ENCODE results near the gene ANK3.

ANK3 gene

GRCh38 chr10:60208676-60209269, 180.9 kb downstream of the ANK3 start:
- peak; percentile 16 for DNase-seq

DNA sequence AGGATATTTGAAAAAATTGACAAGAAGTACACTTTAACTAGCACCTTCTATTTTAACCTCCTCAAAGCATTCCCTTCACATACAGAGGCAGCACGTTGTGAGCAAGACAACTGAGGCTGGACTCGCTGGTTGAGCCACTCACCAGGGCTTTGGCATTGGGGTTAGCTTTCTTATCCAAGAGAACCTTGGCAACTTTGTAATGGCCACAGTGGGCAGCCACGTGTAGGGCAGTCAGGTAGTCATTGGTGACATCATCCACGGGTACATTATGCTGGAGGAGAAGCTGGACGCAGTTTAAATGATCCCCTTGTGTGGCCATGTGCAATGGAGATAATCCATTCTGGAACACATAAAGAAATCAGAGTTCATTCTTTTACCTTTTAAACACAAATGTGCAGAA, 181.8 kb downstream of the ANK3 start:
- no peak for DNase-seq

DNA sequence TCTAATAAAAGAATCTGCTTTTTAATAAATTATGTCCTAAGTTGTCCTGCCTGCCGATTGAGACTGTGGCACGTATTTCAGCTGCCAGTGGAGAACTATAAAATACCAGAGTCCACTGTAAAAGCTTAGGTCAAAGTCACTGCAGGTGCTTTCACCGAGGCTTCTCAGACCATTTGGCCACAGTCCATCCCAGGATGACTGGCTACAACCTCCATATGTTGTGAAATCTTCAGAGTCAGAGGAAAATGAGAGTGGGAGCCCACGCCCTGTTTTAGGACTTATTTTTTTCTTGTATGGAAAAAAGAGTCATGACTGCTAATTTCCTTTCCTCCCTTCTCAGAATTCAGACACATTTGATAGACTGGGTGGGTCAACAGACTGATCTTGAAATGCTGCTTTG, 182.9 kb downstream of the ANK3 start:
- no peak for DNase-seq

DNA sequence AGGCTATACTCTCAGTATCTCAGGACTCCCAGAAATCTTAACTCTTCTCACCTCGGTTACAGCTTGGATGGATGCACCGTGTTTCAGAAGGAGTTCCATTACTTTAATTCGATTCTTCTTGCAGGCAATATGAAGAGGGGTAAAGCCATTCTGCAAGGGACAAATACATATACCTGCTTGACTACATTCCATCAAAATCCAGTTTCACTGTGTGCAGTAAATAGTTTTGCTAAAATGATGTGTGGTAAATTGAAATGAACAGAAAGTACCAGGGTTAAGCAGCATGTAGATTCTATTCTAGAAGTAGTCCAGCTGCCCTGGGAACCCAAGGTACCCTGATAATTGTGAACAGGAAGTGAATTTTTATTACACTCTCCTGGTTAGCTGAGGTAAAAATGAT, 183.9 kb downstream of the ANK3 start:
- no peak for DNase-seq

DNA sequence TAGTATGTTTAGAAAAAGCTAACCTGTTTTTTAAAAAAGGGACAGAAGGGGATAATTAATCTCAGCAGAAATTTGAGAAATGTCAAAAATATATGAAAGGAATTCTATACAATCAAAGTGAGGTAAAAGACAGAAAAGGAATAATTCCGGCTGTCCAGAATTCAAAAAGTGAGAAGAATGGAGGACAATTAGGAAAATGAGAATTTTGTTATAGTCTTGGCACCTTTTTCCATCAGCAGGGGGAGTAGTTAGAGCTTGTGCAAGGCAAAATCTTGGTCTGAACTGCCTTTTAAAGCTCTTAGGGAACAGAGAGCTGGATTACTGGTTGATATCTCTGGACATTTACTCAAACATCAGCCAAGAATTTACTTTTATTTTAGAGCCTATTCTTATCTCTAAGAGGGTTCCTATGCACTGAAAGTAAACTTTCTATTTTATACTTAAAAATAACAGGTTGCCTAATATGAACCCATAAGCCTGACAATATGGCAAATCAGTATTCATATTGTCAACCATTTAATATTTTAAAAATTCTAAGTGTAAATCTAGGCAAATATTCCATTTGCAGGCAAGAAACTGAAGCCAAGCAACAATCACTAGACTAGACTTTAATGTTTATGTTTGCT, 185.6 kb downstream of the ANK3 start:
- no peak for DNase-seq

DNA sequence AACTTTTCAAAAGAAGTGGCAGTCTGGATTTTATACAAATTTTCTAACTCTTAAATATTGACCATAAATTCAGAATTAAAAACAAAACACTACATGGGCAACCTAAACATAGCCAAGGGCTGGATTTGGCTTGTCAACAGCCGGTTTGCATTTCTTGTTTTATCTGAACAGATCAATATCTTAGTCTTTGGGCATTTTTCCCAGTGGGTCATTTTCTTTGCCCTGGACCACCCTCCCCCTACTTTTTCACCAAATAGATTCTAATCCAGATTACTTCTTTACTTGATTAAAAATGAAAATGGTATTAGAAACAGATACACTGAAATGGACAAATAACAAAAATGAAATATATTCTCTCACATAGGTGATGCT, 189.0 kb downstream of the ANK3 start:
- DNase-seq: no peak

DNA sequence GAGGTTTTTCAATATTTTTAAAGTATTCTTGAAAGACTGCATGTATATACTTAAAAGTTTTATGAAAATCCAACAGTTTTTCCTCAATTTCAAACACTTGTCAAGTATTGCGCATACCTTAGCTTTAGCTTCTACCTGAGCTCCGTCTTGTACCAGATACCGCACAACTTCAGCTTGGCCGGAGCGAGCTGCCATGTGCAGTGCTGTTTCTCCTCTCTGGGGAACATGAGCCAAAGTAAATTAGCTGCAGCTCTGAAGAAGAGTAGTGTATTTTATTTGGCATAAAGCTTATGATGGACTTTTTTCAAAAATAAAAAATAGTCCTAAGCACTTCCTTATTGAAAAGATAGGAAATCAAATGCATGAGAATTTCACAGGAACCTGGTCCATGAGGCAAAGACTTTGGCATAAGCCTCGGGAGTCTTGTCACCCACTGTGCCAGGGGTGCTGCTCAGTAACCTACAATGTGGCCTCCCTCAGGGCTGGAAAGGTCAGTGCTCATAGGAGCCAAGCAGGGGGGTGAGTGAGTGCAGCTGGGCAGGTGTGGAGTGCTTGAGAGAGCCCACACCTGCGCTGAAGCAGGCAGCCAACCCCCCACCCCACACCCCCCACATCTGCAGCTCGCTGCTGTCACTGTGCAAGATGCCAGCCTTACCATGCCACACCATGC, 189.5 kb downstream of the ANK3 start:
- DNase-seq: no peak

GRCh38 chr10:60197206-60197605, 192.5 kb downstream of the ANK3 start:
- no peak for DNase-seq

- no peak for DNase-seq
These were observed 195.3 kb downstream of the ANK3 start for GRCh38 chr10:60194421-60194820.

GRCh38 chr10:60192946-60193345, 196.7 kb downstream of the ANK3 start:
- DNase-seq: no peak

GRCh38 chr10:60189861-60190475, 199.7 kb downstream of the ANK3 start:
- DNase-seq: no peak

- no peak for DNase-seq
These were observed 201.1 kb downstream of the ANK3 start for GRCh38 chr10:60188548-60188947.

DNA sequence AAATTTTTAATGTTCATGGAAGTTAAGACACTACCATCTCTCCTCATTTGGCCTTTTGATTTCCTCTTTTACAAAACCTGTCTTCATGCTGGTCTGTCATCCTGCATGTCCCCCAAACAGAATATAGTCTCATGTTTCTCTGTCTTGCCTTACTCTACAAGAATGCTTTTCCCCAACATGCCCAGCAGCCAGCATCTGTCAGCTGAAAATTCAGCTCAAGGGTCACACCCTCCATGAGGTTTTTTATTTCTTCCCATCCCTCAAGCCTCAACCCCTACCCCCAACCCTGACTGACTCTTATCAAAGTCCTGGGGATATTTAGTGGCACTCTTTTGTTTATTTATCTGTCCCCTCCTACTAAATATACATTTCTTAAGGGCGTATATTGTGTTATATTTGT, 202.0 kb downstream of the ANK3 start:
- DNase-seq: no peak

GRCh38 chr10:60186315-60187071, 203.2 kb downstream of the ANK3 start:
- no peak for DNase-seq

GRCh38 chr10:60185421-60185820, 204.3 kb downstream of the ANK3 start:
- no peak for DNase-seq

- no peak for DNase-seq
These were observed 207.0 kb downstream of the ANK3 start for GRCh38 chr10:60182691-60183090.

GRCh38 chr10:60176925-60177324, 212.8 kb downstream of the ANK3 start:
- no peak for DNase-seq

- no peak for DNase-seq
These were observed 214.2 kb downstream of the ANK3 start for GRCh38 chr10:60175441-60175971.

DNA sequence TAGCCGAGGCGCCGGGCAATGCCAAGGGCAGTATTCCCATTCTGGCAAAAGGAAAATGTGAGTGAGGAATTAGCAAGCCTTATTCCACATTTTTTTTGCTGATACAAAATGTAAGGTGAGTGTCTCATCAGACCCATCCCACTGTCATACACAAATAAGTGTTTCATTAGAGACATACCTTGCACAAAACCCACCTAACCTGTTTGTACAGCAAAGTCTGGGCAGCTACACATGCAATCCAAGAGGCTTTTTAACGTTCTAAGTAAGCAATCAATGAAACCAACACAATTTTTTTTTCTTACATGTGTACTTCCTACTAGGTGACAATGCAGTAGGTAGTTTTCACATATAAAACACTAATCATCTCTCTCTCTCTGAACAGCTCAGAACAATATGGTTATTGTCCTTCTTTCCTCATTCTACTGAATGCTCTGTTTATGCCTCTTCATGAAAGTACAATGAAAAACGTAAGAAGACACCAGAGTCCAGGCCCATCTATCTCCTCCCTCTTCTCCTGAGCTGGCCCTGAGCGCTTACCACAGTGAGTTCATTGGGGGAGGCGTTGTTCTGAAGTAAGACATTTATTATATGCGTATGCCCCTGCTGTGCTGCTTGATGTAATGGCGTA, 217.2 kb downstream of the ANK3 start:
- DNase-seq: peak; percentile 42

GRCh38 chr10:60171436-60172013, 218.2 kb downstream of the ANK3 start:
- no peak for DNase-seq

GRCh38 chr10:60170250-60170649, 219.4 kb downstream of the ANK3 start:
- no peak for DNase-seq

GRCh38 chr10:60169111-60169510, 220.6 kb downstream of the ANK3 start:
- no peak for DNase-seq
